HUES6 (cell line): ENCODE data around the gene VWA5A.
"Not testable (repeated sequence)": the region's sequence is repeated elsewhere in the genome, so short reads cannot be mapped to it uniquely, and the experiment has no call there.

Experiments used
- H3K27ac ChIP-seq: 2 replicates; pipeline ENCODE4 v1.7.0; 2013; ENCODE audit warnings: low read depth, mild to moderate bottlenecking, low read length, inconsistent platforms
- H3K27me3 ChIP-seq: 2 replicates; pipeline ENCODE4 v1.6.1; 2013; ENCODE audit warnings: low read length; ENCODE audit not compliant: control insufficient read depth, insufficient read depth
- H3K36me3 ChIP-seq: 2 replicates; pipeline ENCODE4 v1.6.1; 2013; ENCODE audit warnings: low read length; ENCODE audit not compliant: control insufficient read depth, insufficient read depth
- H3K4me1 ChIP-seq: 2 replicates; pipeline ENCODE4 v1.6.1; 2013; ENCODE audit warnings: low read length; ENCODE audit not compliant: control insufficient read depth, insufficient read depth
- H3K4me3 ChIP-seq: 2 replicates; pipeline ENCODE4 v1.5.1; 2013; ENCODE audit warnings: low read depth, low read length
- H3K9ac ChIP-seq: one replicate; pipeline ENCODE4 v1.6.1; 2013; ENCODE audit warnings: mild to moderate bottlenecking, low read length
- H3K9me3 ChIP-seq: 2 replicates; pipeline ENCODE4 v1.6.1; 2013; ENCODE audit warnings: low read depth, low read length; ENCODE audit not compliant: control insufficient read depth, insufficient read depth

The VWA5A gene

DNA sequence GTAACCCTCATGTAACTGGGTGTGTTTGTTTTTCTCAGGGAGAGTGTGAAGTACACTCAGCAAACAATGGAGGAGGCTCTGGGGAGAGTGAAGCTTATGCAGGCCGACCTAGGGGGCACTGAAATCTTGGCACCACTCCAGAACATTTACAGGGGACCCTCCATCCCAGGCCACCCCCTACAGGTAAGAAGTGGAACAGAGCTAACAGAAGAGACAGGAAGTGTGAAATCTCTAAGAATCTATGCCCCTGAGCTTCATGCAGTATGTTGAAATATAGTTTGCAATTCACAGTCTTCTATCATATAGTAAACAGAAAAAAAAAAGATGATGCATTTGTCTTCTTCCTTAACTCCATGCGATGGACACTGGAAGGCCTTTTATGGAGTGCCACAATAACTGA, 8.4 kb downstream of the VWA5A start:
- Histone ChIP-seq H3K9ac (no peak overlapping the region), H3K9me3 (no peaks in the 10 kb centered on the region), H3K27ac (no peak overlapping the region), H3K4me1 (peaks cover 3% of the 10 kb centered on the region; the same call in 1 of the 2 replicates), H3K27me3 (no peaks in the 10 kb centered on the region), H3K4me3 (no peak overlapping the region), H3K36me3 (peaks cover 56% of the 10 kb centered on the region)

DNA sequence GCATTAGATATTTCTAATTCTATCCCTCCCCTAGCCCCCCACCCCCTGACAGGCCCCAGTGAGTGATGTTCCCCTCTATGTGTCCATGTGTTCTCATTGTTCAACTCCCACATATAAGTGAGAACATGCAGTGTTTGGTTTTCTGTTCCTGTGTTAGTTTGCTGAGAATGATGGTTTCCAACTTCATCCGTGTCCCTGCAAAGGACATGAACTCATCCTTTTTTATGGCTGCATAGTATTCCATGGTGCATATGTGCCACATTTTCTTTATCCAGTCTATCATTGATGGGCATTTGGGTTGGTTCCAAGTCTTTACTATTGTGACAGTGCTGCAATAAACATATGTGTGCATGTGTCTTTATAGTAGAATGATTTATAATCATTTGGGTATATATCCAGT, 11.9 kb downstream of the VWA5A start:
- H3K9ac ChIP-seq, H3K4me3 ChIP-seq, H3K27ac ChIP-seq, H3K27me3 ChIP-seq, H3K9me3 ChIP-seq, H3K4me1 ChIP-seq: not testable (repeated sequence)
- peaks cover 25% of the 10 kb centered on the region for H3K36me3 ChIP-seq

DNA sequence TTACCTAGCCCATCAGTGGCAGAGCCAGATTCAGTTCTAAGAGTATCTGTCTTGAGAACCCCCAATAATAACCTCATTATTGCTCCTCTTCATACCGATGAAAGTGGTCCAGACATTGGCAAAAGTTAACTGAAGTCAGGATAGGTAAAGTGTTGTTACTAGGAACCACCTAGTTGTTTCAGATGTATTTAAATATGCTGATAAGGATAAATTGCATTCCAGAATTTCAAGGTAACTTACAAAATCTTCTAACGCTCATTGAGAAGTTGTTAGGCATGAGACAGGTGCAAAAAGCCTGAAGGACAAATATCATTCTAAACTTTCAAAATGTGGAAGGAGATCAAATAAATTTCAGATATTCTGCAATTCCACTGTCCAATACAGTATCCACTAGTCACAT, 27.8 kb downstream of the VWA5A start:
- H3K27me3 ChIP-seq, result no peaks in the 10 kb centered on the region
- no peak overlapping the region for H3K27ac ChIP-seq
- H3K9ac ChIP-seq, result no peak overlapping the region
- no peaks in the 10 kb centered on the region for H3K9me3 ChIP-seq
- H3K36me3 ChIP-seq, result peaks cover 8% of the 10 kb centered on the region; the same call in 1 of the 2 replicates
- H3K4me3 ChIP-seq, result no peak overlapping the region
- H3K4me1 ChIP-seq, result no peaks in the 10 kb centered on the region

DNA sequence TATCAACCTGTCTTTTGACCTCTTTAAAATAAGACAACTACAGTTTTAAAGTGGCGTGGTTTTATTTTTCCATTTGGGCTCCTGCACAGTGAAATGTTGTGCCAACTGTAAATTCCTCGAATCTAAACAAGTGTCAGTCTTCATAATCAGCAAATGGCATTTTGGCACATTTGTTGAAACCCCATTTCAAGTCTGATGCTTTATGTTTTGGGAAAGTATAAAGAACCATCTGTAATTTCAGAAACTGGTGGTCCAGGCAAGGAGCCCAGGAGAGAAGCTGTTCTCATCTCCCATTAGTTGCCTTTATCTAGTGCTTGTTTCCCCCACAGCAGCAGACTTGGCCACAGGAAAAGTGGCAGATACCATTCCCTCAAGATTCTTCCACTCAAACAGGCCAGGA, 32.7 kb downstream of the VWA5A start:
- Histone ChIP-seq H3K27me3 (no peaks in the 10 kb centered on the region), H3K4me1 (no peaks in the 10 kb centered on the region), H3K9me3 (no peaks in the 10 kb centered on the region), H3K9ac (no peak overlapping the region), H3K27ac (no peak overlapping the region), H3K36me3 (peaks cover 4% of the 10 kb centered on the region; the same call in 1 of the 2 replicates), H3K4me3 (no peak overlapping the region)

DNA sequence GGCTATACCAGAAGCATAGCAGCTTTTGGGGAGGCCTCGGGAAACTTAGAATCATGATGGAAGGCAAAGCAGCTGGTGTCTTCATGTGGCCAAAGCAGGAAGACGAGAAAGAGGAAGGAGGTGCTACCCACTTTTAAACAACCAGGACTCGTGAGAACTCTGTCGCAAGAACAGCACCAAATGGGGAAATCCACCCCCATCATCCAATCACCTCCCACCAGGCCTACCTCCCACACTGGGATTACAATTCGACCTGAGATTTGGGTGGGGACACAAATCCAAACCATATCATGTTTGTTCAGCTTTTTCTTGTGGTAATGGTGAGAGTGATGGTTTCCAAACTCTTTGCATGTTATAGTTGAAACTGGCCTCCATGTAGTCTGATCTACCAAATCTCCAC, 35.4 kb downstream of the VWA5A start:
- H3K27me3 ChIP-seq, result peaks cover 3% of the 10 kb centered on the region; the same call in 1 of the 2 replicates
- H3K4me1 ChIP-seq, result no peaks in the 10 kb centered on the region
- no peak overlapping the region for H3K4me3 ChIP-seq
- no peak overlapping the region for H3K27ac ChIP-seq
- H3K9ac ChIP-seq, result no peak overlapping the region
- no peaks in the 10 kb centered on the region for H3K36me3 ChIP-seq
- H3K9me3 ChIP-seq, result no peaks in the 10 kb centered on the region

DNA sequence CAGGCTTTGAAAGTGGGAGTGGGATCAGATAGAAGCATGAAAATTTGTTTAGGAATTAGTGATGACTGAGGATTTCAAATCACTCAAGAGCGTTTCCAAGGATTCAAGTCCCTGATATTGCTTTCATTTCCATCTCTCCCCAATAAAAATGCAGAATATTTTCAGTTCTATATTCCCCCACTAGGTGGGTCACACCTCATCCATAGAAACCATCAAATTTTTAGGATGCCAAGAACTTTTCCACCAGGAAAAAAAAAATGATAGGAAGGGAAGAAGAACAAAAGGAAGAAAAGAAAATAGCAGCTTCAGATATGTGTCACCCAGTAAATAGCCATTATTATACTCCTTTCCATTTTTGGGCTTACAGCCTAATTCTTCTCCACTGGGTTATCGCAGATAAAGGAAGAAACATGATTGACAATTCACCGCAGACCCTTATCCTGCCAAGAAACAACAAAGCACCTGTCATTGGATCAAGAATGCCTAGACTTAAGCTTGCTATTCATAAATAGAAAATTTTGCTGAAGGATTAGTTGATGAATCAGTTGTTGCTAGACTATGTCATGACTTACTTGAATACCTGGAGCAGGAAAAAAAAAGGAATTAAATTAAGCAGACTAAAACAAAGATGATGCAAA, 37.6 kb downstream of the VWA5A start:
- H3K36me3 ChIP-seq, result no peaks in the 10 kb centered on the region
- no peak overlapping the region for H3K4me3 ChIP-seq
- peaks cover 3% of the 10 kb centered on the region; the same call in 1 of the 2 replicates for H3K27me3 ChIP-seq
- H3K9ac ChIP-seq, result no peak overlapping the region
- no peaks in the 10 kb centered on the region for H3K9me3 ChIP-seq
- no peaks in the 10 kb centered on the region for H3K4me1 ChIP-seq
- H3K27ac ChIP-seq, result no peak overlapping the region

DNA sequence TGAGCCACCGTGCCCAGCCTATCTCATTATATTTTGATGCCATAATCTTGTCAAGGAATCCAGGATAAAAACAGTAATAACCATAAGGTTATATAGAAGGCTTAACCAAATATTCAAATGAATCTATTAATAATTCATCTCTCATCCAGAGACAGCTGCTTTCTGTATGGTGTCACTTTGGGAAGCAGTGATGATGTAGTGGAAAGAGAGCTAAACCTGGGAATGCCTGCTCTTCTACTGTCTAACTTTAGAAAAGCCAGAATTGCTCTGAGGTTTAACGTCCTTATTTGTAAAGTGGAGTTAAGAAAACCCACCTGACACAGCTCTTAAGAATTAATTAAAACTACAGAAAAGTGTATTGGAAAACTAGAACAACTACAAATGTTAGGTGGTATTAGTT, 38.6 kb downstream of the VWA5A start:
- Histone ChIP-seq H3K27me3 (peaks cover 3% of the 10 kb centered on the region; the same call in 1 of the 2 replicates), H3K27ac (no peak overlapping the region), H3K9me3 (no peaks in the 10 kb centered on the region), H3K9ac (no peak overlapping the region), H3K4me3 (no peak overlapping the region), H3K4me1 (no peaks in the 10 kb centered on the region), H3K36me3 (no peaks in the 10 kb centered on the region)

DNA sequence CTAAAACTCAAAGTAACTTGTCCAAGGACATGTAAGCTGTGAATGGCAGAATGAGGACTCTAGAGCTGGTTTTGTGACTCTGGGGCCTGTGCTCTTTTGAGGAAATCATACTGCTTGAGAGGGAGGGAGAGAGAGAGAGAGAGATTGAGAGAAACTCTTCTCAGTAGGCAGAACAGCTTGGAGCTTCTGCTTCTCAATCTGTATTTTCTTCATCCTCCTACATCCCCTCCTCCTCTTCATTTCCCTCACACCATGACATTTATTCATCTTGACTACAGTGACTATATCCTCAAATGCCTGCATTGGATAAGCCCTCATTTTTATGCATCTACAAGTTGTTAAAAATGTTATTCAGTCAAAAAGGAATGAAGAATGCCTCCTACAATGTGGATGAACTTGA, 44.2 kb downstream of the VWA5A start:
- H3K27me3 ChIP-seq, result peaks cover 27% of the 10 kb centered on the region
- no peaks in the 10 kb centered on the region for H3K4me1 ChIP-seq
- H3K9me3 ChIP-seq, result no peaks in the 10 kb centered on the region
- no peak overlapping the region for H3K9ac ChIP-seq
- H3K27ac ChIP-seq, result no peak overlapping the region
- H3K36me3 ChIP-seq, result no peaks in the 10 kb centered on the region
- H3K4me3 ChIP-seq, result no peak overlapping the region

DNA sequence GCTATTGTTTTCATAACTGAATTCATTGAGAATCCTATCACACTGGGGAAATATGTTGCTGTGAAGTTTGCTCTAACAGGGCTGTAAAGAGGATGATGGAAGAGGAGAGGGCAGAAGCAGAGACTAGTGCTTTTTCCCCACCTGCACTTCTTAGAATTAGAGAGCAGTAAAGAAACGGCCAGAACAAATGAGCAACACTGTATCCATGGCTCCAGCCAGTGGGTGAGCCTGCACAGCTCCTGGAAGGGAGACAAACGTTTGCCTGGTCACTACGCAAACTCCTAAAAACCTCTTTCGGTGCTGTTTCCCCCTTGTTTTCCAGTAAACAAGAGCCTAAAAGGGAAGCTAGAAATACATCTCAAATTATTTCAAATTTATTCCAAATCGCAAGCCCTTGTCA, 45.7 kb downstream of the VWA5A start:
- H3K27me3 ChIP-seq, result peaks cover 35% of the 10 kb centered on the region
- H3K36me3 ChIP-seq, result no peaks in the 10 kb centered on the region
- H3K4me3 ChIP-seq, result no peak overlapping the region
- H3K4me1 ChIP-seq, result no peaks in the 10 kb centered on the region
- H3K9me3 ChIP-seq, result no peaks in the 10 kb centered on the region
- H3K27ac ChIP-seq, result no peak overlapping the region
- no peak overlapping the region for H3K9ac ChIP-seq

DNA sequence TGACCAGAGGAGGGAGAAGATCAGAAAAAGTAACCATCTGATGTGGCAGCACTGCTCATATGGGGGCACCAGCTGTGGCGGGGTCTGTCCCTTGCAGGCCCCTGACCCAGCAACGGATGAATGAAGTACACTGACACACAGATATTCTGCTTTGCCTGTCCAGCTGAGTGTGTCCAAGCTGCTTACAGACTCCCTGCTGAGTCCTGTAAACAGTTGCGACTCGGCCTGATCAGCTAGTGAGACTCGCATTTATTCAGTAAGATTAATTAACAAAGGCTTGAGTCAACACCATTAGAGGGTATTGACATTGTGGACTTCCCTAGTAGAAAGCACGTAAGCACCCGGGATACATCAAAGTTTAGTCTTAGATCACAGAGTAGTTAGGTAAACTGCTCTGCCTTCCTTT, 52.6 kb downstream of the VWA5A start:
- Histone ChIP-seq H3K36me3 (no peaks in the 10 kb centered on the region), H3K27ac (no peak overlapping the region), H3K4me1 (peaks cover 12% of the 10 kb centered on the region; the same call in 1 of the 2 replicates), H3K27me3 (peaks cover 72% of the 10 kb centered on the region), H3K9ac (no peak overlapping the region), H3K9me3 (no peaks in the 10 kb centered on the region), H3K4me3 (no peak overlapping the region)

DNA sequence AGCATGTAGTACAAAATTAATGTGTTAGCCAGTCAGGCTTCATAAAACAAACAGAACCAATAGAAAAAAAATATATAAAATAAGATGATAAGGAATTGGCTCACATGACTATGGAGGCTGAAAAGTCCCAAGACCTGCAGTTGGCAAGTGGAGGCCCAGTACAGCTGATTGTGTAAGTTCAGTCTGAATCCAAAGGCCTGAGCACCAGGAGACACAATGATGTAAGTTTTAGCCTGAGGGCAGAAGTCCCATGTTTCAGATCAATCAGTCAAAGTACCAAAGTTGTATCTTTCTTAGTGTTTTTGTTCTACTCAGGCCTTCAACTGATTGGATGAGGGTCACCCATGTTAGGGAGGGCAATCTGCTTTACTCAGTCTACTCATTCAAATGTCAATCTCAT, 53.5 kb downstream of the VWA5A start:
- no peak overlapping the region for H3K9ac ChIP-seq
- no peak overlapping the region for H3K27ac ChIP-seq
- no peak overlapping the region for H3K4me3 ChIP-seq
- H3K27me3 ChIP-seq, result peaks cover 68% of the 10 kb centered on the region
- H3K36me3 ChIP-seq, result no peaks in the 10 kb centered on the region
- peaks cover 12% of the 10 kb centered on the region; the same call in 1 of the 2 replicates for H3K4me1 ChIP-seq
- no peaks in the 10 kb centered on the region for H3K9me3 ChIP-seq
